B cell (primary cell): ENCODE measurements around the gene CCL7.

Experiments used
- EZH2 ChIP-seq: IDR thresholded peaks from 2 replicates; pipeline ENCODE4 v1.6.1; 2012; ENCODE audit warnings: borderline replicate concordance, low read depth, mild to moderate bottlenecking, moderate library complexity, low read length; ENCODE audit not compliant: insufficient read depth, poor library complexity, severe bottlenecking
- TF ChIP-seq, protein P1 (sequence below): fragments of 200-600 bp; IDR thresholded peaks from one replicate; pipeline ENCODE4 v1.8.0; 2022; ENCODE audit warnings: antibody characterized with exemption, mild to moderate bottlenecking

DNA sequence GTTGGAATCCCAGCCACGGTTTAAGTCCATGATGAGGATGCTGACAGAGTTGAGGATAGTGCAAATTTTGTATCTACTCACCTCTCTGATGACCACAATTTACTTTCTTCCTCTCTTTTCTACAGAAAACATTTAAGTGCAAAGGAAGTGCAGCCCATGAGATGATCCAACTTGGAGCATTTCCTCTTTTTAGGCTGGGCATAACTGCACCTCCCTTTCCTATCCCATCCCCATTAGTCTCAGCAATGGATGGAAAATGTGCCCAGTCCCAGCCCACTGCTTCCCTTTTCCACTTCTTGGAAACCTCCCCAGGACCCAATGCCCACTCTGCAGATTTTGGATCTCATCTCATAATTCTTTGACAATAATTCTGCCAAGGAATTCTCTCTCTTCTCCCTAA is 32.6 kb downstream of the CCL7 start:
- TF ChIP-seq, protein P1, sequence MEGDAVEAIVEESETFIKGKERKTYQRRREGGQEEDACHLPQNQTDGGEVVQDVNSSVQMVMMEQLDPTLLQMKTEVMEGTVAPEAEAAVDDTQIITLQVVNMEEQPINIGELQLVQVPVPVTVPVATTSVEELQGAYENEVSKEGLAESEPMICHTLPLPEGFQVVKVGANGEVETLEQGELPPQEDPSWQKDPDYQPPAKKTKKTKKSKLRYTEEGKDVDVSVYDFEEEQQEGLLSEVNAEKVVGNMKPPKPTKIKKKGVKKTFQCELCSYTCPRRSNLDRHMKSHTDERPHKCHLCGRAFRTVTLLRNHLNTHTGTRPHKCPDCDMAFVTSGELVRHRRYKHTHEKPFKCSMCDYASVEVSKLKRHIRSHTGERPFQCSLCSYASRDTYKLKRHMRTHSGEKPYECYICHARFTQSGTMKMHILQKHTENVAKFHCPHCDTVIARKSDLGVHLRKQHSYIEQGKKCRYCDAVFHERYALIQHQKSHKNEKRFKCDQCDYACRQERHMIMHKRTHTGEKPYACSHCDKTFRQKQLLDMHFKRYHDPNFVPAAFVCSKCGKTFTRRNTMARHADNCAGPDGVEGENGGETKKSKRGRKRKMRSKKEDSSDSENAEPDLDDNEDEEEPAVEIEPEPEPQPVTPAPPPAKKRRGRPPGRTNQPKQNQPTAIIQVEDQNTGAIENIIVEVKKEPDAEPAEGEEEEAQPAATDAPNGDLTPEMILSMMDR: no peak
- TF ChIP-seq EZH2: no peak
